Endothelial cell of umbilical vein (primary cell): ENCODE data around the gene HEXA.

Experiments used
- EZH2 ChIP-seq: IDR thresholded peaks from 2 replicates; pipeline ENCODE4 v1.6.1; 2012; ENCODE audit warnings: borderline replicate concordance, low read depth, mild to moderate bottlenecking, moderate library complexity, low read length, inconsistent platforms; ENCODE audit not compliant: severe bottlenecking
- FOS ChIP-seq: IDR thresholded peaks from 2 replicates; pipeline ENCODE4 v1.6.1; 2011; ENCODE audit warnings: mild to moderate bottlenecking, low read length, moderate library complexity, borderline replicate concordance; ENCODE audit not compliant: insufficient read depth
- MYC ChIP-seq: IDR thresholded peaks from one replicate; pipeline ENCODE4 v1.6.1; 2011; ENCODE audit warnings: mild to moderate bottlenecking, low read depth, low read length
- POLR2A ChIP-seq: IDR thresholded peaks from 2 replicates; pipeline ENCODE4 v1.6.1; 2012; ENCODE audit warnings: low read depth, mild to moderate bottlenecking, control low read depth, low read length
- POLR2AphosphoS5 ChIP-seq: IDR thresholded peaks from 2 replicates; pipeline ENCODE4 v1.6.1; 2012; ENCODE audit warnings: low read depth, mild to moderate bottlenecking, control low read depth, low read length, moderate library complexity; ENCODE audit not compliant: insufficient read depth
- TF ChIP-seq, protein P1 (sequence below), 2 donors: IDR thresholded peaks; 1 replicate in 1 of 2; 2 replicates in 1 of 2; pipeline ENCODE4 v1.5.1; 2011; ENCODE audit warnings: low read length in 2 of 2, mild to moderate bottlenecking in 2 of 2, moderate library complexity in 2 of 2, control low read depth in 1 of 2, inconsistent platforms in 1 of 2, low read depth in 1 of 2; ENCODE audit not compliant: insufficient read depth in 1 of 2; ENCODE audit errors: extremely low read depth in 1 of 2
- TF ChIP-seq, protein P2 (sequence below): IDR thresholded peaks from 2 replicates; pipeline ENCODE4 v1.6.1; 2011; ENCODE audit not compliant: insufficient read depth, insufficient read length

DNA sequence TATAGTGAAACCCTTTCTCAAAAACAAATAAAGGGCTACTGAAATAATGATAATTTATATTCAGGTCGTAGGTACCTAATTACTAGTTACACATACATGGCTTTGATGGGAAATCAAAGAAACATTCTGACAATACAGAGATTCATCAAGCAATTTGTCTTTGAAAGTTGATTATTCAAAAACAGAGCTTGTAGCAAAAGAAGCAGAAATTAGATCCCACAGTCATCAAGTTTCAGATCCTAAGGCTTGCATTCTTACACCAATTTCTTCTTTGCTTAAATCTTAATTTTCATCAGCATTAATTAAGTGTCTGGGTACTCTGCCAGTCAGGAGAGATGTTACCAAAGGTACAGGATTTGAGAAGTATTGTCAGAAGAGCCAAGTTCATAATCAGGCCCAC, 1.5 kb upstream of the HEXA start:
- TF ChIP-seq, protein P1, sequence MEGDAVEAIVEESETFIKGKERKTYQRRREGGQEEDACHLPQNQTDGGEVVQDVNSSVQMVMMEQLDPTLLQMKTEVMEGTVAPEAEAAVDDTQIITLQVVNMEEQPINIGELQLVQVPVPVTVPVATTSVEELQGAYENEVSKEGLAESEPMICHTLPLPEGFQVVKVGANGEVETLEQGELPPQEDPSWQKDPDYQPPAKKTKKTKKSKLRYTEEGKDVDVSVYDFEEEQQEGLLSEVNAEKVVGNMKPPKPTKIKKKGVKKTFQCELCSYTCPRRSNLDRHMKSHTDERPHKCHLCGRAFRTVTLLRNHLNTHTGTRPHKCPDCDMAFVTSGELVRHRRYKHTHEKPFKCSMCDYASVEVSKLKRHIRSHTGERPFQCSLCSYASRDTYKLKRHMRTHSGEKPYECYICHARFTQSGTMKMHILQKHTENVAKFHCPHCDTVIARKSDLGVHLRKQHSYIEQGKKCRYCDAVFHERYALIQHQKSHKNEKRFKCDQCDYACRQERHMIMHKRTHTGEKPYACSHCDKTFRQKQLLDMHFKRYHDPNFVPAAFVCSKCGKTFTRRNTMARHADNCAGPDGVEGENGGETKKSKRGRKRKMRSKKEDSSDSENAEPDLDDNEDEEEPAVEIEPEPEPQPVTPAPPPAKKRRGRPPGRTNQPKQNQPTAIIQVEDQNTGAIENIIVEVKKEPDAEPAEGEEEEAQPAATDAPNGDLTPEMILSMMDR (IDR thresholded peaks at IDR 0.05; ENCODE audit: extremely low read depth in 1 of 2, insufficient read depth in 1 of 2, low read depth in 1 of 2, low read length in 2 of 2): no peak
- TF ChIP-seq EZH2 (no peak), POLR2A (no peak), POLR2AphosphoS5 (no peak), FOS (no peak), MYC (no peak)
- TF ChIP-seq, protein P2, sequence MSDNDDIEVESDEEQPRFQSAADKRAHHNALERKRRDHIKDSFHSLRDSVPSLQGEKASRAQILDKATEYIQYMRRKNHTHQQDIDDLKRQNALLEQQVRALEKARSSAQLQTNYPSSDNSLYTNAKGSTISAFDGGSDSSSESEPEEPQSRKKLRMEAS: no peak
